HG02870 (cell line): ENCODE data around the gene IGF1.

Experiments
- ATAC-seq: cut with Tn5 transposase; IDR thresholded peaks from one replicate; pipeline ENCODE4 v1.9.1; 2021; ENCODE audit warnings: mild to moderate bottlenecking, moderate library complexity; ENCODE audit not compliant: unreplicated experiment

Gene IGF1

DNA sequence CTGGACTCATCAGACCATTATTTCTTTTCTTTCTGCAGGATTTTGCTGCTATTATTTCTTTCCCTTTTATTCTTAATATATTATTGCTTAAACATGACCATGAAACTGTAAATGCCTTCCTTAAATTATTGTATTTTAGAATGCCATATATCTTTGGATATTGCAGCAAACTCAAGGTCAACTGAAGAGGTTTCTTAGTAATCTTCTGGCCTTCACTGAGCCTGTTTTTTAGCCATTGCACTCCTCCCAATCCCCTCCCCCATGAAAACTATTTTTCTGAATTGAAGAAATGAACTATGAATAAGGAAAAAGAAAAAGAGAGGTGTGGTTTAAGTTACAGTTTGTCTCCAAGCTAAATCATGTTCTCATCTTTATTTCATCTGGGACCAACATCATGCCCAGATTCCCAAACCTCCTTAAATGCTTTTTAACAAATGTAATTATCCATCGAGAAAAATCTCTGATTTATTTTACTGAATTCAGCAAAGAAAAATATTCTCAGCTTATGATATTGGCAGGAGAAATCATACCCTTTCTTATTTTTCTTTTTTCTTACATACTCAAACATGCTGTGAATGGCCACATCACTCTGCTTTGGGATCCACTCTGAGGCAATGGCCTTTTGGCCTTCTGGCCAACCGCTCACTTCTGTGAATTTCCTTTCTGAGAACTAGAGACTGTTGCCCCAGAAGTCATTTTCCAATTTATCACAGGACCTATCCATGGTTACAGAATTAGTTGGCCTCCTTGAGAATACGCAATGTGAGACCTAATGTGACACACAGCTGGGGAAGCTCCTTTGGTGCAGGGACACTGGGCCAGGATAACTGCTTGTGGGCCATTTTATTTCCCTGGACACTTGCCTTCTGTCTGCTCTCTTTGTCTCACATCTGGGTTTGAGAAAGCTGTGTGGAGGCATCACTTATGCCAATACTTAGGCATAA lies 50.9 kb downstream of the IGF1 start:
- no peak for ATAC-seq

DNA sequence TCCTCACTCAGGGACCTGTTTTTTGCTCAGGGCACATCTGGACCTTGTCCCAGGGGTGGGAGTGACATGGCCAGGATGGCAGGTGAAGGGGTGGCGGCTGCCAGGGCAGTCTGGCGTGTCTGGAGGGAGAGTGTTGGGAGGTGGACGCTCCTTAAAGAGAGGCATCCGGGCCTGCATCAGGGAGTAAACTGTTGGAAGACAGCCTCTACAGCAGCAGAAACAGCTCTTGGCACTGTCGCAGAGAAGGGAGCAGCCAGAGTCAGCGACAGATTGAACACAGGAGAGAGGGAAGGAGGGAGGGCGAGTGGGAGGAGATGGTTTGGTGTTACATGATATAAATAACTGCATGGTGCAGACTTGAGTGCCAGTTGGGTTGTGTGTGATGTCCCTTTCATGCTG lies 52.8 kb downstream of the IGF1 start:
- no peak for ATAC-seq

DNA sequence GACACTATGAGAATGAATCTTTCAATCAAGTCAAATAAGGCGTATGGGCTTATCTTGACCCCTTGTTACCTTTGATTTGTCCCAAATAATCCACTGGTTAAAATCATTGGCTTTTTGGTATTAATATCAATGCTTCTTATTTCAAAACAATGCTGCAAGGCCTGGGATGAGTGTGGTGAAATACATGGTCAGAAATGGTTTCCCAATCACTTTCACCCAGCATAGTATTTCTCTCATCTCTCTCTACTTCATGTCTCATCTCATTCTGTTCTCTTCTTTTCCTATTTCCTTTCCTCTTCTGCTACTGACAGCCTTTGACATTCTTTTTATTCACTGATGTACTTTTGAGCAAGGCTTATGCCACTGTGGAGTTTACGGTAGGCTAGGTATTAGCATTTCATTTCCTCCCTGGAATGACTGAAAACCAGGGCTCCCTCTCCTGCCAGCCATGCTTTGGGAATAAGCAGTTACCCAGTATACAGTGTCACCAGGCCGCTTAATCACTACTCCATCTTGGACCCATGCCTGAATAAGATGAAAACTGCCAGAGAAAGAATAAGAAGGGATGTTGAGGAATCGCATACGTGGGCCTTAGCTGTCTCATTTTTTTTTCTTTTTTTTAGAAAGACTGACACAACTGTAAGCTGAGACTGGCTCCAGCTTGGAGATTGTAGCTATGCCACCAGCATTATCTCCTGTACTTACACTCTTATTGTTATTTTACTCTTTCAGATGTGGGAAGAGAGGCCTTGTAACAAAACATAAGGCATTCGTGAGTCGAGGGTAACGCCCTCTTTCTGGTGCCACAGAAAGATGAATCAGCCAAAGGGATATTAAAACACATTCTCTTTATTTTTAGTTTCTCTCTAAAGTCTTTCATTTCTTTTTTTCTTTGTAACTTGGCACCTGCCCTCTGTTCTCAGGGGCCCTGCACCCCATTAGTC lies 53.5 kb downstream of the IGF1 start:
- ATAC-seq, result no peak

DNA sequence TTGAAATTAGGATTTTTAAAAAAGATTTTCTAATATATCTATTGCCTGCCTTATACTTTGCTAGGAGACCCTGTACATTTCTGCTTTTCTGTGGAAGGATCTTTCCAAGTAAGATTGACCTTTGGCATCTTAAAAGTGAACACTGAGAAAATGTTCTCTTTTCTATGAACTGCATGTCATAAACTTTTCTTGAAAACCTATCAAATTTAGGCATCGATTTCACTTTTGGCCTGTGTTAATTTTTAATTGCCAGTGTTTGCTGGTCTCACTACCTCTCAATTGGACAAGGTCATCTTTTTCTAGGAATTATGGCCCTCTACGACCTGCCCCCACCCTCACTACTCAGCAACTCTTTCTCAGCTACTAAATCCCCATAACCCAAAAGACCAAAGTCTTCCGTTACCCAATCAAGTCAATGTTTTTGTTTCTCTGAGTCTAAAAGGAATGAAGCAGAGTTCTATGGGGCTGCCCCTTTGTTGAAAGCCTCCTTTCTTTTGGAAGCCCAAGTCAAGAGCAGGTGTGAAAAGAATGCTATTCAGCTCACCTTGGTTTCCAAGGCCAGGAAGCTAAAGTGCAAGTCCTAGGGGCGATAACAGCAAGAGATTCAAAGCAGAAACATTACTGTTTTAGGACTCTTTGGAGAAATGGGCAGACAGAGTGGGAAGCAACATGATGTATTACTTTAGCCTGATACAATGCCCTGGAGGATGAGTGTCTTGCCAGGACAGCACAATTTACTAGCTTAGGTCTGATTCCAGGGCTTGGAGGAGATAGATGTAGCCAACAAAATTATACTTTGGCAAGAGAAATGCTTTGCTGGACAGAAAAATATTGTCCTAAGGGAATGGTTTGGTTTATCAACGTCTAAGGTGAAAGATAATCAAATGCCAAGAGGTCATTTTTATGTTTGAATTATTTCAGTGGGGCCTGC lies 55.0 kb downstream of the IGF1 start:
- ATAC-seq, result no peak

DNA sequence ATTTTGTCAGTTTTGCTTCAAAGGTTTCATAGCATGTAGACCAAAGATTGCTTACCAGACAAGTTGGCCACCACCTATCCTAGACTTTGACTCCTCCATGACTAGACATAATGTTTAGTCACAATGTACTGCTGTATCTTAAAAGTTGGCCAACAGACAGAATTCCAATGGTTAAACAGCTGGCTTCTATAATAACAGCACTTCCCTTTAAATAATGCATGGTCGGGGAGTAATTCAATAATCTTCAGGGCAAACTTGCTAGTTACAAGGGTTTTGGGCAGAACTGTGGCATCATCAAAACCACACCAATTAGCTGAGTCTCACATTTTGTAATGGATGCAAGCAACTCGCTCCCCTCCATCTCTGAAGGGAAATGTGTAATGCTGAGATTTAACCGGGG lies 56.9 kb downstream of the IGF1 start:
- ATAC-seq, result no peak

DNA sequence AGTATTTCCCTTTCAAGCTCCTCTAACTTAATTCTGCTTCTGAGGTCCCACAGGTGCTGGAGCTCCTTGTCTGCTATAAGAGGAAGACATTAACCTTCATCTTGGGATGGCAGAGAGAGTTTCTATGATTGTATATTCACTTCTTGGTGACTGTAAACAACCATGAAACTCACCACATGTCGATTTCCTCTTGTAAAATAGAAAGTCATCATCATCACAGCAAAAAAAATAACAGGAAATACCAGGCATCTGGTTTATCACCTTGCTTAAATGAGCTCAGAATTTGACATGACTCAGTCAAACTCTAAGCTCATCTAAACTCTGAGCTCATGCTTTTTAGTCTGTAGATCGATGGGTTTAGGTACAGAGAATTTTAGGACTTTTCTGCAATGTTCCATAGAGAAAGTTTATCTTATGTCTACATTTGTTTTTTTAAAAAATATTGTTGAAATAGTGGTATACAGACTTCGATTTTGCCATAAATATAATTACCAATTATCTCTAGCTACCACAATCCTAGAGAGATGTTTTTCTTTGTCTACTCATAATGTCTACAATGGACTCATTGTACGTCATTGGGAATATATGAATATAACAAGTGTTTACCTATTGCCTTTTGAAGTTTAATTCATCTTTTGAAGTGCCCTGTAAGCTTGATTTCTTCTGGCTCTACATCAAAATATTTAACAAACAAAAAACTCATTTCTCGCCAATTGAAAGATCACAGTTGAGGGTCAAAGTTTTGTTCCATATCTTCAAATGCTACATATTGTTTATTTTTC lies 58.4 kb downstream of the IGF1 start:
- ATAC-seq, result no peak

DNA sequence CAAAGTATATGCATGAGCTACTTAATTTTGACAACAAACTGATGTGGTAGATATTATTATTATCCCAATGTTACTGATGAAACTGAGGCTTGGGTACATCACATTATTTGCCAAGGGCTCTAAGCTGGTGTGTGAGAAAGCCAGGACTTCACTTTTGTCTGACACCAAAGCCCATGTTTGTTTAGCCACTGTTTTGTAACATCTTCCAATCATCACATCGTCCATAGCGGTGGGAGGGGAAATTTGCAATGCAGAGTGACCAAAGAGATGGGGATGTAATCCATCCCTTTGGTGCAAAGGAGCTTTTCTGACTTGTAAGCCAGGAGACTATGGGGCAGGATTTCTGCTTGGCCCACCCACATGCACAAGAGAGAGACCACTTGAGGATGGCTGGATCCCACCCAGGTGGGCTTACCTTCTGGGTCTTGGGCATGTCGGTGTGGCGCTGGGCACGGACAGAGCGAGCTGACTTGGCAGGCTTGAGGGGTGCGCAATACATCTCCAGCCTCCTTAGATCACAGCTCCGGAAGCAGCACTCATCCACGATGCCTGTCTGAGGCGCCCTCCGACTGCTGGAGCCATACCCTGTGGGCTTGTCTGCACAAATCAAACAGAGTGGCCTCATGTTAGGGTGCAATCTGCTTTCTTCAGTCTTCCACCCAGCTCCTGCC lies 61.1 kb downstream of the IGF1 start:
- no peak for ATAC-seq

DNA sequence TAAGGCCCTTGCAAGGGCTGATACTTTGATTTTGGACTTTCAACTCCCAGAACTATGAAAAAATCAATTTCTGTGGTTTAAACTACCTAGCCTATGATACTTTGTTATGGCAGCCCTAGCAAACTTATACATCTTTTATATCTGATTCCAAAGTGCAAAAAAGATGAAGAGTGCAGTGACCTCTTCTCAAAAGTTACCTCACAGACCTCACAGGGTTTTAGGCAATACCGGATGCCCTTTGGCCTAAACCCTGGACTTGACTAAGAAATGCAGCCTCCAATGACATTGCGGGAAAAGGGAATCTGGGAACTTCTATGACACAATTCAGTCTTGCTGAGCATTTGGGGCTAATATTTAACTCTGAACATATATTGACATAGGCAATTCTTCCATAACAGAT lies 63.3 kb downstream of the IGF1 start:
- no peak for ATAC-seq

DNA sequence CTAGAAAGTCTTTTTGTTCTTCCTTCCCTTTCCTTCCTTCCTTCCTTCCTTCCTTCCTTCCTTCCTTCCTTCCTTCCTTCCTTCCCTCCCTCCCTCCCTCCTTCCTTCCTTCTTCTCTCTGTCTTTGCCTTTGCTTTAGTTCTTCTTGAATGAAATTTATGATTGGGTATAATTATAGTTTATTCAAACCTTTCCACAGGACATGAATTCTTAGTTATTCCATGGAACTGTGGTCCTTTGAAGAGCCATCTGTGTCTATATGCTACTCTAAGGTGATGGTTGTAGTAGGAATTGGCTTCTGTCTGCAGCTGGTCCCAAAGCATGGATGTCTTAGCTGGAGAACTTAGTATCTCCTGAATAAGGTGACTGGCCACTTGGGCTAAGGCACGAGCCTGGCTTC lies 64.8 kb downstream of the IGF1 start:
- no peak for ATAC-seq

DNA sequence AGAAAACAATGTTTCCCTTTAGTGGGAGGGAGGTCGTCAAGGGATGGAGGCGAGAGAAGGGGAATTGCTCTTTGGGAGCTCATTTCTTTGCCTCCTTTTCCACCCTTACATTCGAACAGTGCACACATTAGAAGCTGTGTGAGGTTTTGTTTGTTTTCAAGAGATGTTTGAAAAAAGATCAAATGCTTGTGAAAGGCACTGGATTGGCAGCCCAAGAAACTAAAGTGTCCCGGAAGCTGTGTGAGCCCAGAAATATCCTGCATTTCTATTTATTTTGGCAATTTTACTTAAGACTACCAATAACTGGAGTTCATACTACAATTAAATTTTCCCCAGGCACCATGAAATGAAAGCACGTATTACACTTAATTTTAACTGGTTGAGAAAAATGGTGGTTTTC lies 67.0 kb downstream of the IGF1 start:
- ATAC-seq, result no peak

DNA sequence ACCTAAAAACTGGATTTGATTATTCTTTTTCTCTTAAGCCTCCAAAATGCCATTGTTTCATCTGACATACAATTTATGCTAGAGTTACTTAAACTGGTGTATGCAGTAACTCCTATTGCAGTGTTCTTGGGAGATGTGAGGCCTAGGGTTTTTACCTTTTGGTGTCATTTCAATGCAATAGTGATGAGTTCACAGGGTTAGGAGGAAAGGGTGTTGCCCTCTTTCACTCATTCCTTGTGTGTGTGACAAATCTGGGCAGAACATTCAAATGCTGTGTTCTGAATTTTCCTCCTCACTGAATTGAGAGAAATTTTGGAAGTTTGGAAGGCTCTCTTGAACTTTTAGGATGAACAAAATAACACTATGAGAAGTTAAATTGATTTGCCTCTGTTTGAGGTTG lies 69.9 kb downstream of the IGF1 start:
- ATAC-seq, result no peak

DNA sequence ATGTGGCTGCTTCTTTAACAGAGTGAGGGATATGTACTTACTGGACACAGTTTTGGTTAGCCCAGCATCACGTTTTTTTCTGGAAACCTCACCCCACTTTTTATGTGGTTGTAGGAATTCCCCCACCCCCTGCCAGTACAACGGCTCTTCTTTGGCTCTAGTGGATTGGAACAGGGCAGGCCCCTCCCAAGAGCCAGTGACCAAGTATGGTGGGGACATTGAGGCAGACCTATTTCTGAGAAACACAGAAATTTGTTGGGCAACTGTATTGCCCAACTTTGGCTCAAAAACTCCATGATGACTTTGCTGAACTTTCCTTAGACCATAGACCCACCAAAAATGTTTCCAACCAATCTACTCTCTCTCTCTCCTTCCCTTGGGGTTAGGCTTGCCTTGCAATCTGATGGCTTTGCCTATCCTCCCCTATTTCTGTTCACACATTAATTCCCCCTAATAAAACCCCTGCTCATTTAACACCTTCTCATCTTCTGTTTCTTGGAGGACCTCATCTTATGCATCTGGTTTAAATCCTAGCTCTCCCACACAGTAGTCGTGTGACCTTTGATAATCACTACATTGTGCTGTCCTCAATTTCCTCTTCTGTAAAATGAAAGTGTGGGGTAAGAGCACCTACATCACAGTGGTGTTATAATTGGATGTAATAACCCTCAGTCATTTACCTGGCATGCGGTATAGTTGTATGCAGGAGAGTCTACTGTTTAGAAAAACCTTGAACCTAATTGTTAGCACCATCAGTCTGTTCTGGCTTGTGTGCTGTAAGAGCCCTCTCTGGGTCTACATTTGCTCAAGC lies 71.7 kb downstream of the IGF1 start:
- ATAC-seq, result no peak

DNA sequence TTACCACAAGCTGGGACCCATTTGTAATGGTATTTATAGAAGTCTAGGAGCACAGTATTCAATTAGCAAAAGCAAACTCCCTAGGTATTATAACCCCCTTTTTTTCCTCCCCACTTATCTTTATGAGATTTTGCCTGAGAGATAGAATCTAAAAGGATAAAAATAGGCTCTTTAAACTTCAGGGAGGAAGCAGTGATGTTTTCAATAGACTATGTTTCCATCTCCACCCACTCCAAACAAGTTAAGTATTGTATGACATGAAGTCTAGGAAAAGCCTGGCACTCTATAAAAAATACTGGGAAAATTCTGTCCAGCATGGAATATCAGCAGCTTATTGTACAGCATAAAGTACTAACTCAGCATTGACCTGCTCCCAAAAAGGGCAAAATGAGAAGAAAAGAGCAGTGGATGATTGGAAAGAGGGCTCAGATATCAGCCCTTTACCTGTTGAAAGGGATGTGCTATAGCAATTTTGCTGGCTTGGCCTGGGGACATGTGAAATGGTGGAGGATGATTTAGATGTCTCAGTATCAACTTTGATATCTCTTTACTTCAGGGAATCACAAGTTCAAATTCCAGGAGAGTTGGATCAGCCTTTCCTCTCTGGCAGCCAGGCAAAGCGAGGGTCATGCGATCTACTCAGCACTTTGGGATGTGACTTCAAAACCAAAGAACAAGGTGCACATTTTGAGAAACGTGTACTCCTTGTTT lies 72.4 kb downstream of the IGF1 start:
- ATAC-seq, result no peak

DNA sequence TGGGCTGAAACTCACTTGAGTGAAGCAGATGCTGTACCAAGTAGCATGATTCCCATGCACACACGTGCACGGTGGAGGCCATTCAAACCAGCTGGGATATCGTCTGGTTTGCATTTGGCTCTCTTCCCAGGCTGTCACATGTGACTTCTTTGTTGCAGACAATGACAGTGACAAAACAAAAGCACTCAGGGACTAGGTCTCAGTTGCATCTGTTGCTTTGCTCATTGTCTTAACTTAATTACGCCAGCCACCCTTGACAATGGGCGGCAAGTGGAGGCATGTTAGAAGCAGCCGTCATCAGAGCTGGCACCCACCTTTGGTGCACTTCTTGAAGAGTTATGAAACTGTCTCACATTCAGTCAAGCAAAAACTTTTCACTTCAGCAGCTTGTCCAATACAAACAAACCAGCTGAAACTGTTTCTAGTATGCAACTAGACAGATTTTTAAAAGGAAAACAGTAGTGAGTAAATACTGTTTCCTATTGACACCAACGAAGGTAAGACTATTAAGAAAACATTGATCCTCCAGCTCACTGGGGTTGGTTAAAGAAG lies 74.3 kb downstream of the IGF1 start:
- no peak for ATAC-seq

DNA sequence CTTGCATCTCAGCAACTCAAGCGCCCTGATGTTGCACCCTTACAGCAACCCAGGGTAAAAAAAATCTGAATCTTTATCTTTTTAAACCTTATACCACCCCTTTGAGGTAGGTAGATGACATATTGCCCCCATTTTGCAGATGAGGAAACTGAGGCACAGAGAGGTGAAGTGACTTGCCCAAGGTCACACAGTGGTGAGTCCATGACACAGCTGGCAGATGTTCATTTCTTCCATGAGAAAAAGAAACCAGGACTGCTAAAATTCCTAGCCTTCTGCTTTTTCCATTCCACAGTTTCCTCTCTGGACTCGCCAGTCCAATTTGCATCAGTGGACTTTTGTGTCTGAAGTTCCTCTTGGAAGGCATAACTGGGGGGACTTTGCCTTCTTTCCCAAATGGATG lies 79.3 kb downstream of the IGF1 start:
- ATAC-seq, result no peak

DNA sequence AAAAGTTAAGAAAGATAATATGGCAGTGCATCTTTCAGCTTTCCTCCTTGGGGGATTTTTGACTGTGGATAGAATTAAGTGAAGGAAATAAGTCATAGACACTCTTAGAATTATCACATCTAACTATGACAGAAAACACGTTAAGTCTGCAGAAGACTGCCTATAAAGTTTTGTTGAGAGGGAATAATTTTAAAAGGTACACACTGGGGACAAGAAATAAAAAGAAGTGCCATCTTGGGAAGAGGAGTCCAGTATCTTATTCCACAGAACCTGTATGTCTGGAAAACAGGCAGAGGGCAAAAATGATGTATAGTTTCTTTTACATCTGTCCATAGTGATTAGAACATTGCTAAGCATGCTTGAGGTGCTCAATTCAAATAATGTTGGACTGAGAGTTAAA lies 80.7 kb downstream of the IGF1 start:
- ATAC-seq, result no peak

DNA sequence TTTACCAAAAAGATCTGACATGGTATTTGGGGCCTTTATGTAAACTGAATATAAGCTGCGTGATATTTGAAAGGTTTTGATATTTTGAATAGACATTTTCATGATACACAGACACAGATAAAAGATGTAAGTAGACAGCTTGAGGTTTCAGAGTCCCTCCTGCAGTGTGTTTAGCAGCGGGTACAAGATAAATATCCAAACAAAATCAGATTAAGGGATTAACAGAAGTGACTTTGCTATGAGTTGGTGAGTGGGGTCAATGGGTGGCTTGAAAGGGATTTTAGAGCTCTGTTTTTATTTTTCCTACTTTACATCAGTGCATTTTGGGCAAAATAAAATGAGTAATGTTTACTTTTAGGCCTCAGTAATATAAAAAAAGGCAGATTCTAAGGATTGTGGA lies 84.1 kb downstream of the IGF1 start:
- no peak for ATAC-seq

DNA sequence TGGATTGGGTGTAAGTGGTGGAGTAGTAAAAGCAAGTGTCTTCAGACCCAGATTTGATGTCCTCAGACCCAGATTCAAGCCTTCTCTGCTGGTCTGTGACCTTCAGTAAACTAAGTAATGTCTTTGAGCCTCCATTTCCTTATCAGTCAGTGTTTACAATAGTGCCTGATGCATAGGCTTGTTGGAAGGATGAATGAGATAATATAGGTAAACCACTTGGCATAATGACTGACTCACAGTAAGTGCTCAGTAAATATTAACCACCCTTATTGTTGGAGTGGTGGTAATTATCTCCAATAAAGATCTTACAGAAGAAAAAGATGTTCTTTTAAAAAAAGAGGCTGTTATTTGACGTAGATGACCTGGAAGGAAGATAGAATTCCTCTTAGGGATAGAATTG lies 86.2 kb downstream of the IGF1 start:
- ATAC-seq, result no peak
